ENCODE data around the gene ZIC2.

The ZIC2 gene

GRCh38 chr13:99991828-99992775 is 10.5 kb downstream of the ZIC2 start:
- no peak overlapping the region for H3K4me3 ChIP-seq (replicated peaks; ENCODE audit: low read depth, low read length)
- no peak for DNase-seq (ENCODE audit: extremely low read depth, low read depth)
- TF ChIP-seq, protein P1, sequence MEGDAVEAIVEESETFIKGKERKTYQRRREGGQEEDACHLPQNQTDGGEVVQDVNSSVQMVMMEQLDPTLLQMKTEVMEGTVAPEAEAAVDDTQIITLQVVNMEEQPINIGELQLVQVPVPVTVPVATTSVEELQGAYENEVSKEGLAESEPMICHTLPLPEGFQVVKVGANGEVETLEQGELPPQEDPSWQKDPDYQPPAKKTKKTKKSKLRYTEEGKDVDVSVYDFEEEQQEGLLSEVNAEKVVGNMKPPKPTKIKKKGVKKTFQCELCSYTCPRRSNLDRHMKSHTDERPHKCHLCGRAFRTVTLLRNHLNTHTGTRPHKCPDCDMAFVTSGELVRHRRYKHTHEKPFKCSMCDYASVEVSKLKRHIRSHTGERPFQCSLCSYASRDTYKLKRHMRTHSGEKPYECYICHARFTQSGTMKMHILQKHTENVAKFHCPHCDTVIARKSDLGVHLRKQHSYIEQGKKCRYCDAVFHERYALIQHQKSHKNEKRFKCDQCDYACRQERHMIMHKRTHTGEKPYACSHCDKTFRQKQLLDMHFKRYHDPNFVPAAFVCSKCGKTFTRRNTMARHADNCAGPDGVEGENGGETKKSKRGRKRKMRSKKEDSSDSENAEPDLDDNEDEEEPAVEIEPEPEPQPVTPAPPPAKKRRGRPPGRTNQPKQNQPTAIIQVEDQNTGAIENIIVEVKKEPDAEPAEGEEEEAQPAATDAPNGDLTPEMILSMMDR (IDR thresholded peaks at IDR 0.05; ENCODE audit: low read depth, low read length, missing control alignments): no peak

DNA sequence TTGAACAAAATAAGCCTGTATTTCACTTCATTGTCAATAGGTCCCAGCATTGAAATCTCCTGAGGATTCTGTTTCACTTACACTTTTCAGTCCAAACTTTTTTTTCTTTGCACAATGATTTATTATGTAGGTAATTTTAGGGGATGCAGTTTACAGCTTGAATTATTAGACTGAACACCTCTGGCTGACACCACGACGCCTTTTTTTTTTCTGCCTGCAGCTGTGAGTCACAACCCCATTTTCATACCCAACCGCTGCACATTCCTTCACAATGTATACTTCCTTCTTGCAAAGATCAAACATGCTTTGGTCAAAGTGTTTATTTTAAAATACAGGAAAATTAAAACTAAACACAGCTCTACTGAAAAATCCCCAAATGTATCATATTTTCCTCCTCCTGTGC is 11.4 kb downstream of the ZIC2 start:
- no peak for DNase-seq (ENCODE audit: extremely low read depth, low read depth)
- TF ChIP-seq, protein P1 (IDR thresholded peaks at IDR 0.05; ENCODE audit: low read depth, low read length, missing control alignments): no peak
- no peak overlapping the region for H3K4me3 ChIP-seq (replicated peaks; ENCODE audit: low read depth, low read length)

- TF ChIP-seq, protein P1 (IDR thresholded peaks at IDR 0.05; ENCODE audit: low read depth, low read length, missing control alignments): no peak
- no peak overlapping the region for H3K4me3 ChIP-seq (replicated peaks; ENCODE audit: low read depth, low read length)
- no peak for DNase-seq (ENCODE audit: extremely low read depth, low read depth)
These were observed 12.4 kb downstream of the ZIC2 start for GRCh38 chr13:99993660-99994637.

- no peak overlapping the region for H3K4me3 ChIP-seq (replicated peaks; ENCODE audit: low read depth, low read length)
- TF ChIP-seq, protein P1 (IDR thresholded peaks at IDR 0.05; ENCODE audit: low read depth, low read length, missing control alignments): no peak
- no peak for DNase-seq (ENCODE audit: extremely low read depth, low read depth)
These were observed 13.0 kb downstream of the ZIC2 start for GRCh38 chr13:99994638-99995020.

DNA sequence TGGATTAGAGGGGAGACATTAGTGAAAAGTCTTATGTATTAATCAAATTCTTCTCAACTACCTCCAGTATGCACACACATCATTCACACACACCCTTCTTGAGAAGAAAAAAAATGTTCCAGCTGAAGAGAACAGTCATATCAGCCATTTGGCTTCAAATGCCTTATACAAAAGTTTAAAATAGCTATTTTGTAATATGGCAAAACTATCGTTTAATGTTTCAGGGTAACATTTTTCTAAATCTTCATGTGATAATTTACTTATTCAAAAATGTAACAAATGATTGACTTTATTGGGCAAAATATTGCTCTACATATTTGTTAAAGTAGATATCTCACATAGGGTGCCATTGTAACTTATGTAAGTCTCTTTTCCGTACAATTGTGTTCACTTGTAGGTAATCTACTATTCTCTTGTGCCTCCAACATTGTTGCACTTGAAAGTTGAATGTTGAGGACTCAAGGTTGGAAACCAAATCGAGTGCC is 13.6 kb downstream of the ZIC2 start:
- no peak overlapping the region for H3K4me3 ChIP-seq (replicated peaks; ENCODE audit: low read depth, low read length)
- TF ChIP-seq, protein P1 (IDR thresholded peaks at IDR 0.05; ENCODE audit: low read depth, low read length, missing control alignments): no peak
- DNase-seq (ENCODE audit: extremely low read depth, low read depth): no peak

- H3K4me3 ChIP-seq (replicated peaks; ENCODE audit: low read depth, low read length): no peak overlapping the region
- TF ChIP-seq, protein P1 (IDR thresholded peaks at IDR 0.05; ENCODE audit: low read depth, low read length, missing control alignments): no peak
- DNase-seq (ENCODE audit: extremely low read depth, low read depth): no peak
These were observed 14.2 kb downstream of the ZIC2 start for GRCh38 chr13:99995589-99996380.
